HG03457 (cell line): ENCODE data around the gene ORAI2.

ENCODE experiments used
- ATAC-seq: cut with Tn5 transposase; IDR thresholded peaks from one replicate; pipeline ENCODE4 v1.9.1; 2021; ENCODE audit warnings: moderate number of reproducible peaks; ENCODE audit not compliant: unreplicated experiment

The ORAI2 gene

GRCh38 chr7:102413611-102414010, 19.8 kb upstream of the ORAI2 start:
- no peak for ATAC-seq

- ATAC-seq: no peak
Measured at GRCh38 chr7:102415685-102416225, 17.6 kb upstream of the ORAI2 start.

GRCh38 chr7:102416406-102416805, 17.0 kb upstream of the ORAI2 start:
- no peak for ATAC-seq

GRCh38 chr7:102417105-102417504, 16.3 kb upstream of the ORAI2 start:
- ATAC-seq: no peak

GRCh38 chr7:102418592-102418991, 14.8 kb upstream of the ORAI2 start:
- no peak for ATAC-seq

GRCh38 chr7:102421706-102422240, 11.6 kb upstream of the ORAI2 start:
- ATAC-seq: no peak

- ATAC-seq: no peak
Measured at GRCh38 chr7:102424129-102424551, 9.2 kb upstream of the ORAI2 start.

GRCh38 chr7:102424787-102425218, 8.6 kb upstream of the ORAI2 start:
- ATAC-seq: no peak

- ATAC-seq: peak; percentile 52
Measured at GRCh38 chr7:102425639-102426267, 7.6 kb upstream of the ORAI2 start.

GRCh38 chr7:102426268-102427018, 6.9 kb upstream of the ORAI2 start:
- peak; percentile 50 for ATAC-seq

GRCh38 chr7:102427019-102427405, 6.4 kb upstream of the ORAI2 start:
- ATAC-seq: no peak

- no peak for ATAC-seq
Measured at GRCh38 chr7:102429141-102429899, 4.1 kb upstream of the ORAI2 start.

- ATAC-seq: no peak
Measured at GRCh38 chr7:102431617-102432298, 1.6 kb upstream of the ORAI2 start.

- peak; percentile 24 for ATAC-seq
Measured at GRCh38 chr7:102432442-102433218, 745 bp upstream of the ORAI2 start.

- no peak for ATAC-seq
Measured at GRCh38 chr7:102434039-102434486, 688 bp downstream of the ORAI2 start.

- no peak for ATAC-seq
Measured at GRCh38 chr7:102436118-102436517, 2.7 kb downstream of the ORAI2 start.

- no peak for ATAC-seq
Measured at GRCh38 chr7:102439963-102440795, 6.8 kb downstream of the ORAI2 start.

GRCh38 chr7:102444961-102445673, 11.7 kb downstream of the ORAI2 start:
- no peak for ATAC-seq
